GM18507 (cell line): Measurements from ENCODE around the gene NME7.
"Not testable (repeated sequence)": the region's sequence is repeated elsewhere in the genome, so short reads cannot be mapped to it uniquely, and the experiment has no call there.

ENCODE experiments used
- DNase-seq: peaks from one replicate; pipeline ENCODE4 v3.0.0; 2011; ENCODE audit warnings: low read depth; ENCODE audit not compliant: insufficient read length; ENCODE audit errors: extremely low spot score
- FAIRE-seq: peaks from 2 replicates; lab custom pipeline; 2011; peaks lifted over from hg19 to GRCh38; lab: Jason Lieb, UNC

The NME7 gene, protein sequence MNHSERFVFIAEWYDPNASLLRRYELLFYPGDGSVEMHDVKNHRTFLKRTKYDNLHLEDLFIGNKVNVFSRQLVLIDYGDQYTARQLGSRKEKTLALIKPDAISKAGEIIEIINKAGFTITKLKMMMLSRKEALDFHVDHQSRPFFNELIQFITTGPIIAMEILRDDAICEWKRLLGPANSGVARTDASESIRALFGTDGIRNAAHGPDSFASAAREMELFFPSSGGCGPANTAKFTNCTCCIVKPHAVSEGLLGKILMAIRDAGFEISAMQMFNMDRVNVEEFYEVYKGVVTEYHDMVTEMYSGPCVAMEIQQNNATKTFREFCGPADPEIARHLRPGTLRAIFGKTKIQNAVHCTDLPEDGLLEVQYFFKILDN

DNA sequence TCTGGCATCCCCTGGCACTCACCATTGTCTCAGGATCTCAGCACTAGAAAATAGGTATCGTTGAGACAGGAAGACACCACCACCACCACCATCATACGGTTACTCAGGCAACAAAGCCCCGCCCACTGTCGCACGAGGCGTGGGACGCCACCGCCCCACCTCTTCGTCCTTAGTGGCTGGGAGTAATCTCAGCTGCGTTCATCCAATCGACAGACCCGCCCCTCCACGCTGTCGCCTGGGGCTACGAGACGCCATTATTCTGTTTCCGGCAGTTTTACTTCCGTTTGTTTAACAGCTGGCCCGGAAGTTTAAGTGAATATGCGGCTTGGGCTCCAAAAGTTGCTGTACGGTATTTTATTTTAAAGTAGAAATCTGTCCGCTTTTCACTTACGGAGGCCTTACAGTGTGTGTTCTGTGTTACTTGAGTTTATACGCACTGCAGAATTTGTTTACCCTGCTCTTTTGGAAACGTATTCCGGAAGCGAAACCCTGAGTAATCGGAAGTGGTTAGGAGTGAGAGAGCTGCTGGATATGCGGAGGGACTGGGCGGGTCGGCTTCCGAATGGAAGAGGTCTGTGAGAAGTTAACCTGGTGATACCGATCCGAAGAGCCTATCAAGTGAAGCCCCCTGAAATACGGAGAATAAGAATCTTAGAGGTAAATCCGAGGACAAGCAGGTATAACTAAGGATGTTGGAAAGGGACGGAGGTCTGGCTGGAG lies at the start of gene NME7, which contains the start of gene BLZF1:
Gene NME7, minus strand, starts transcription at position 112 of the 720 bp plus-strand sequence. Its CDS starts 87 bp downstream, at position 25.
Gene BLZF1, plus strand, starts transcription at position 510 of the 720 bp plus-strand sequence. CDS start 1,328 bp downstream, outside the sequence.
- DNase-seq (peak; percentile 78), FAIRE-seq (peak; percentile 99)

DNA sequence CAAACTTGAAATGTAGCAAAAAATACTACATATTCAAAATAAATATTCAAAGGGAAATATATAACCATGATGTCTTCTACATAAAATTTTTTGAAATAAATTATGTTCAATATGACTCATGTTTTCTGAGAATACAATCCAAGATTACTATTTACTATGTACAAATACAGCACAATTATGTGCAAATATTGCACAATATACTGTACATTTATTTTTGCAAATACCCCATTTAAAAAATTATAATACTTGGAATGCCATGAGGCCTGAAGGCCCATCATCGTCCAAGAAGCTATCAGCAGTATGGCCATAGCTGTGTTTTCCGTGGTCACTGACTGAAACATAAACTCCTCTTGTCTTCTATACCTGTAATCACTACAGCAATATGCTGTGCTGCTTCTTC lies 47.4 kb upstream of the NME7 start:
- FAIRE-seq (no peak), DNase-seq (no peak)

DNA sequence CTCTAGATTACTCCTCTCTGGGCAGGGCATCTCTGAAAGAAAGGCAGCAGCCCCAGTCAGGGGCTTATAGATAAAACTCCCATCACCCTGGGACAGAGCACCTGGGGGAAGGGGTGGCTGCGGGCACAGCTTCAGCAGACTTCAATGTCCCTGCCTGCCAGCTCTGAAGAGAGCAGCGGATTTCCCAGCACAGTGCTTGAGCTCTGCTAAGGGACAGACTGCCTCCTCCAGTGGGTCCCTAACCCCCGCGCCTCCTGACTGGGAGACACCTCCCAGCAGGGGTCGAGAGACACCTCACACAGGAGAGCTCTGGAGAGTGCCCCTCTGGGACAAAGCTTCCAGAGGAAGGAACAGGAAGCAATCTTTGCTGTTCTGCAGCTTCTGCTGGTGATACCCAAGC lies 40.7 kb upstream of the NME7 start:
- not testable (repeated sequence) for DNase-seq, FAIRE-seq

DNA sequence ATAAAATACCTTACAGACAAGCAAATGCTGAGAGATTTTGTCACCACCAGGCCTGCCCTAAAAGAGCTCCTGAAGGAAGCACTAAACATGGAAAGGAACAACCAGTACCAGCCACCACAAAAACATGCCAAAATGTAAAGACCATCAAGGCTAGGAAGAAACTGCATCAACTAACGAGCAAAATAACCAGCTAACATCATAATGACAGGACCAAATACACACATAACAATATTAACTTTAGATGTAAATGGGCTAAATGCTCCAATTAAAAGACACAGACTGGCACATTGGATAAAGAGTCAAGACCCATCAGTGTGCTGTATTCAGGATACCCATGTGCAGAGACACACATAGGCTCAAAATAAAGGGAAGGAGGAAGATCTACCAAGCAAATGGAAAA lies 35.0 kb upstream of the NME7 start:
- not testable (repeated sequence) for DNase-seq, FAIRE-seq

DNA sequence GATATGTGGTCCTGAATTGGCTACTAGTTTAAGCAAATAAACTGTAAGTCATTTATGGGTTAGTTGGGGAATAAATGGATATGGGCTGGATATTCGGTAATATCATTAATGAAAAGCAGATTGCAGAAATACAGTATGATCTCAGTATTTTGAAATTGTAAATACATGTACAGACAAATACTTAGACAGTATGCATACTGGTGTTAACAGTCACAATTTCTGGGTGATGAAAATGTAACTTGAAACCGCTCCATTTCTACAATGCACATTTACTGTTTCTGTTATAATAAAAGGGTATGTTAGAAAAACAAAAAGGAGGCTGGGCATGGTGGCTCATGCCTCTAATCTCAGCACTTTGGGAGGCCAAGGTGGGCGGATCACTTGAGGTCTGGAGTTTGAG lies 28.4 kb upstream of the NME7 start:
- FAIRE-seq = no peak

DNA sequence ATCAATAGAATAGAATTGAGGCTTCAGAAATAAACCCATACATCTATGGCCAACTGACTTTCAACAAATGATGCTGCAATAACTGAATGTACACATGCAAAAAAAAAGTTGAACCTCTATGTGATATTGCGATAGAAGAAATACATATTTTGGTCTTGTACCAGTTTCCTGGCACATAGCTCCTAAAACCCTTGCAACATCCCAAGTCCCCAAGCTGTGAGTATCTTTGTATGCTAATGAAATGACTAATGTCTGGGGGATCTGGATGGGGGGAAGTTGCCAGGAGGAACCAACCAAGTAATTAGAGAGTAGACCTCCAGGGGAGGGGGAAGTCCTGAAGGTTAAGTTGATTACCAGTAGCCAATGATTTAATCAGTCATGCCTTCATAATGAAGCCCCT lies 24.8 kb upstream of the NME7 start:
- no peak for FAIRE-seq
- no peak for DNase-seq

More for the DNA sequence above, 28.4 kb upstream of the NME7 start:
- no peak for DNase-seq

DNA sequence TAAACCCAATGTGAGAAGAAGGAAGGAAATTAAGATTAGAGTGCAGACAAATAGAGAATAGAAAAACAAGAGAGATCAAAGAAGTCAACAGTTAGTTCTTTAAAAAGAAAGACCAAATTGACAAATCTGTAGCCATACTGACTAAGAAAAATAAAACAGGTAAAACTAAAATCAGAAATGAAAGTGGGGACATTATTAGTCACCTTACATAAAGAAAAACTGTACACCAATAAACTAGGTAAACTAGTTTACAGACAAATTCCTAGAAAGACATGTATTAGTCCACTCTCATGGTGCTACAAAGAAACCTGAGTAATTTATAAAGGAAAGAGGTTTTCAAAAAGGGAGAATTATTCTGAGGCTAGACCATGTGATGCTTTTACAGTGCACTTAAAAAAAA lies 22.7 kb upstream of the NME7 start:
- no peak for DNase-seq
- peak; percentile 39 for FAIRE-seq

DNA sequence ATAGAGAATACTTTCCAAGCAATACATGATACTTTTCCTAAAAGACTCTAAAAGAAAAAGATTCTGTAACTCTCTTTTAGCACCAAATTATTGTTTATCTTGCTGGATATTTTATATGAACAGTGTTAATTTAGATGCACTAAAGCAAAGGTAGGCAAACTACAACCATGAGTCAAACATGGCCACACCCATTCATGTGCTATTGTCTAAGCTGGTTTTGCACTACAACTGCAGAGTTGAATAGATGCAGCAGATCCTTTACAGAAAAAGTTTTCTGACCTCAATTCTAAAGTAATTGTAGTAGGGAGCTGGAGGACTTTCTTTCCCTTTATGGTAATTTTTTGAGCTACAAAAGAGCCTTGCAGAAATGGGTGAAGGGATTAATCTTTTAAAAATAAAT lies 19.8 kb upstream of the NME7 start:
- FAIRE-seq (no peak), DNase-seq (no peak)

DNA sequence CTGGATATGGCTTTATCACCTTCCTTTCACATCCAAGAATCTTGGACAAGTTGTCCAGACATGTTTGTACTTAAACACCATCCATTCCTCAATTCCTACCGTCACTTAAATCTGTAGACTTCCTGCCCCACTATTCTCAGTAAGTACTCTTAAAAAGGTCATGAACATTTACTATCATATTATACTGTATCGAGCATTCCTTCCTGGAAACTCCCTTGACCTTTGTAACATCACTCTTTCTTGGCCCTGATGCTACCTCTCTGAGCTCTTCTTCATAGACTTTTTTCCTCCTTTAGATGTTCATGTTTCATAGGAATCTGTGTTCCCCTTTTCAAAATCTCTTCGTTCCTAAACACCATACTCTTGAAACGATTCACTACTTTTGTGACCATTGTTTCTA lies 15.9 kb upstream of the NME7 start:
- no peak for FAIRE-seq

DNA sequence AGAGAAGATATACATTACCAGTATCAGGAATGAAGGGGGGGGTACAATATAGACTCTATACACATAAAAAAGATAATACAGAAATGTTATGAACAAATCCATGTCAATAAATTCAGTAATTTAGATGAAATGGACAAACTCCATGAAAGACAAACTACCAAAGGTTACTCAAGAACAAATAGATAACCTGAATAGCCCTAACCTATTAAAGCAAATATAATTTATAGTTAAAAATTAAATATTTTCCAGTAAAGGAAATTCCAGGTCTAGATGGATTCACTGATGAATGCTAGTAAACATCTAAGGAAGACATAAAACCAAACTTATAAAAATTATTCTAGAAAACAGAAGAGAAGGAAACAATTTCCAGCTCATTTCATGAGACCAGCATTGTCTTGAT lies 13.6 kb upstream of the NME7 start:
- FAIRE-seq (no peak), DNase-seq (no peak)

More for the DNA sequence above, 15.9 kb upstream of the NME7 start:
- no peak for DNase-seq

DNA sequence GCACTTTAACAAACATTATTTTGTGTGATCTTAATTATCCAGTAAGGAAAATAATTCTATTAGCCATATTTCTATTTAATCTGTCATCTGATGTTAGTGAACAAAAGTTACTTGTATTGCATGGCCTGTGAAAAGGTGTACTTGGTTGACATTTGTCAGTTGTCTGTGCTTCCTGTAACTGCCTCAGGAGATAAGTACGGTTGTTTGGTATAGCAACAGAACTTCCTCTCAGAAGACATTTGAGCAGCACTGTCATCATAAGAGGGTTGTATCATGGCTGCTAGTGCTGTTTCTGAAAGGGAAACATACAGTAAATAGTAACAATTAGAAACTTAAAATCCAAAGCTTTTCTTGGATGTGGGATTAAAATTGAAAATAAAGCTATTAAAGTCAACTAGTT lies 3.8 kb upstream of the NME7 start:
- DNase-seq (no peak), FAIRE-seq (no peak)

DNA sequence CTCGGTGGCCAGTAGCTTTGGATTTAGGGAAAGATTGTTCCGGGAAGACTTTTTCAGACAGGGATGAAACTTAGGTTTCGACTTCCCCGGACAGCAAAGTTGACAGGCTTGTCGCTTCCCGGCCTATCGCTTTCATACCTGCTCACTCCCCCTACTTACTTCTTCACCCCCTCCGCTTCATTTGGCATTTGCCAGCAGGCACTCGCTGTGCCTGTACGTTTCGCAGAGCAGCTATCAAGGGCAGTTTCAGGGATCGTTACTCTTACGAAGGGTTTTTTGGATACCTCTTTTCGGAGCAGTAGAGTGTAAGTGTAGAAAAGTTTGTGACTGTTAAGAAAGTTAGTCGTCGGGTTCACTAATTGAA lies 791 bp upstream of the NME7 start:
- FAIRE-seq (no peak), DNase-seq (no peak)

DNA sequence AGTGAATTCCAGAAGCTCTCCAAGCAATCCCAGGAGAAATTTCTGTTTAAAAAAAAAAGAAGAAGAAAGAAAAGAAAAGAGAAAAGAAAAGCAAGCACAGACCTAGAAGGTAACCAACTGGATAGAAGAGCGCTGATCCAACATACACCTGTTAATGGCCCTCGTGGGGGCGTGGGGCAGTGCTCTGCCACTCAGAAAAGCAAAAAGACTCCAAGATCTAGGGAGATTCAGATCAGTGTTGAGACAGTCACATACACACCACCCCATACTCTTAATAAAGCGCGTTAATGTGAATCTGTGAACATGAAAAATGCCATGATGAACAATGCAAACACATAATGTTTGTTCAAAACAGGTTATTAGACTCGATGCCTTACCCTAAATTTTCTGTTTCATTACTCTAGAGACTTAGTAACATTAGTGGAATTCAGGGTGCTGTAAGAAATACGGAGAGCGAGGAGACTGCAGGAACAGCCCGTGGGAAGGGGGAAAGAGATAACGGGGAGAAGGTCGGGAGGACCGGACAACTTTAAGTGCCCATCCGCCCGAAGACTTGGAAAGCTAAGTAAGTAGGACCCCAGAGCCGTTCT lies 406 bp downstream of the NME7 start:
- FAIRE-seq (no peak), DNase-seq (no peak)

DNA sequence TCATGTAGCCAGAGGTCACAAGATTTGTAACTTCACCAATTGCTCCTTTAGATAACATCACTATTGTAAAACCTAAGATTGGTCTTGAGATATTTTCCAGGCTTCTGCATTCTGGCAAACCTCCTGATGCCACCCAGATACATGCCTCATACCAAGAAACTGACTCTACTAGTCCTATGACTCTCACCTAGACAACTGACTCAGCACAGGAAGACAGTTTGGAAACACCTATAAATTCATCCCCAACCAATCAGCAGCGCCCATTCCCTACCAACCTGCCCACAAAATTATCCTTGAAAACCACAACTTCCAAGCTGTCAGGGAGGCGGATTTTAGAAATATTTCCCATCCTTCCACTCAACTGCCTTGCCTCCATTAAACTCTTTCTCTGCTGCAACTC lies 2.6 kb downstream of the NME7 start:
- FAIRE-seq = no peak
- DNase-seq = no peak

DNA sequence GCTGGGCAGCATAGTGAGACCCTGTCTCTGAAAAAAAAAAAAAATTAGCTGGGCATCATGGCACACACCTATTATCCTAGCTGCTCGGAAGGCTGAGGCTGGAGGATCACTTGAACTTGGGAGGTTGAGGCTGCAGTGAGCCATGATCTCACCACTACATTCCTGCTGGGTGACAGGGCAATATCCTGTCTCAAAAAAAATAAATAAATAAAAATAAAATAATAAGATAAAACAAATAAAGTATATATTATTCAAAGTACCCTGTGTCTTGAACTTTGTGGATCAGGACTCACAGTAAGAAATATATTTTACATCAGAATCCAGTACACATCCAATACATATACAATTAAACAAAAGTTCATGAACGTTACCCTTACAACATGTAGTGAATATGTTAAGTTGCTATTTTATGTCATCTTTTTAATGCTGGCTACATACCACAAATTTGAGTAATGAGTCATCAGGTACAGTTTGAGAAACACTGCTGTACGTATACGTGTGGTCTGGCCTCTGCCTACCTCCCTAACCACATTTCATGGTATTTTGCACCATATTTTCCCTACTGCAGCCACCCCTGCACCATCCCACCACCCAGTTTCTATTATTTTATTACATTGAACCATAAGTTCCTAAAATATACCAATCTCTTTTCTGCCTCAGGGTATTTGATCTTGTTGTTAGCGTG lies 4.4 kb downstream of the NME7 start:
- peak; percentile 44 for FAIRE-seq

DNA sequence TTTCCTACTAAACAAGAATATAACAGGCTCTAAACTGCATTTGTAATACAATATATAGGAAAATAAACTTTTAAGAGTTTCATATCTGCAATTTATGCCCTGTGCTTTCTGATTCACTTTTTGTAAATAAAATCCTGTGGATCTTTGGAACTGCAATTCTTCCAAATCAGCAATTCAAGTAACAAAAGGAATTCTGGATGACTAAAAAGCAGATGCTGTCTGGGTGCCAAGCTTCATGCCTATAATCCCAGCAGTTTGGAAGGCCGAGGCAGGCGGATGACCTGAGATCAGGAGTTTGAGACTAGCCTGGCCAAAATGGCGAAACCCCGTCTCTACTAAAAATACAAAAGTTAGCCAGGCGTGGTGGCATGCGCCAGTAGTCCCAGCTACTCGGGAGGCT lies 6.3 kb downstream of the NME7 start:
- no peak for DNase-seq
- FAIRE-seq = no peak

More for the DNA sequence above, 4.4 kb downstream of the NME7 start:
- DNase-seq = no peak

DNA sequence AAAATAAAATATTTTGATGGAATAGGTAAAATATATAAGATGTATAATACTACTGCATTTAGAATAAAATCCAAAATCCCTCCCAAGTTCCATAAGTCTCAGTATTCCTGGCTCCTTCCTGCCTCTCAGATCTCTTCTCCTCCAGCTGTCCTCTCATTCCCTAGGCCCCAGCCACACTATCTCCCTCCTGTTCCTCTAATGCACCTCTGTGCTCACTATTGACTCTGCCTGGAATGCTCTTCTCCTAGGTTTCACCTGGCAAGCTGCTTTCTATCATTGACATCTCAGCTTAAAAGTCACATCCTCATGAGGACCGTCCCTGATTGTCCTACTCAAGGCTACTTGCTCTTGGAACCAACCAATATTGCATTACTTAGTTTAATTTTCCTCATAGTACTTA lies 7.2 kb downstream of the NME7 start:
- FAIRE-seq (no peak), DNase-seq (no peak)

DNA sequence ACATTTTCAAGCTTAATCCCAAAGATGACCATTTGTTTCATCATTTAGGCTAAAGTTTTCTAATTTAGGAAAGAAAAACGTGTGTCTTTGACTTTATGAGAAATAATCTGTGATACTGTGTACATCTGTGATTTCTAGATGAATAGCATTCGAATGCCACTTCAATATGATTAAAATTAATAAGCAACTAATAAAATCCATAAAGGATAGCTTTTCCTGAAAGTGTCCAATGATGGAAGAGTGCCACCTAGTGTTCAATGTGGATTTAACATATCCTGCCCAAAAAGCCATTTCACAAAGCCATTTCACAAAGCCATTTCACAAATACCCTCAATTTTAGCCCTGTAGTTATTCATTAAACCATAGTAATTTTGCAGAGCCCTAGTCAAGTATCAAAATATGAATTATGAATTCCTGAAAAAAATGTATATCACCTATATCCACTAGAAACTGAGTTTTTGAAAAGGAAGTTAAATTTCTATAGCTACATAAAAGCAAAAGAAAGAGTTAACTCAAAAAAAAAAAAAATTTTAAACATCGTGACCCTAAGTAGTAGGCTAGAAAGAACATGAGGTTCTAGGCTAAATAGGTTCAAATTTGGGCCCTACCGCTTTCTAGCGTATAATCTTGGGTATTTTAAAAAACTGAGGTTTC lies 19.1 kb downstream of the NME7 start:
- FAIRE-seq (peak; percentile 87), DNase-seq (no peak)

DNA sequence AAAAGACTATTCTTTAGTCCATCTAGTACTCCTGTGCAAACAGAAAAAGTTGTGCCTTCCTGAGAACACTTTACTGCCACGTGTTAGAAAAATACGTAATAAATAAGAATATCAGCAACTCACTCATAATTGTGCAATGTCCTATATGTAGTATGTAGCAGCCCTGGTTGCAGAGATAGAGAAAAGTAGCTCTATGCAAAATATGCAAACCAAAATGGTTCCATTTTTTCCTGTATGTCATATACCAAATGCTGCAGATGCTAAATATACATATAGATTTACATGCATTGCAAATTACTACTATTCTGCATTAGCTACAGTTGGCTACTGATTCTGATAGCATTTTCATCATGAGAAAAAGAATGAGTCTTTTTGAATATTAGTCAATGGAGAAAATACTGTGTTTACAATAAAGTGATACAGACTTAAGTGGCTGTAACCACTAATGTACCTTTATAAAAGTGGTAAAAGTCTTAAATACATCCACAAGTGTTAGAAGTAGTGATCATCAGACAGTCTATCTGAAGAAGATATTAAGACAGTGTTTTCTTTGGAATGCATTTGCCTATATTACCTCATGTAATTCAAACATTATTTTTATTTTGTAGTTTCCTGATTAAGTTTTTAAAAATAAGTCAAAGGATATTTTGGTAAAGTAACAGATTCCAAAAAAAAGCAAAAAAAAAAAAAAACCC lies 19.8 kb downstream of the NME7 start:
- FAIRE-seq = no peak
- DNase-seq = no peak
